Endodermal cell (in vitro differentiated cells): ENCODE results near the gene ACO1. TPM values are rescaled to one million over a fixed set of nuclear protein-coding genes. Genes with fewer than 3 reads are reported as not detected.

Experiments used
- DNase-seq: peaks from one replicate; pipeline ENCODE4 v3.0.0-alpha.2; 2017
- H3K27ac ChIP-seq: 2 replicates; pipeline ENCODE4 v1.5.1; 2013; ENCODE audit warnings: mild to moderate bottlenecking, low read depth, low read length, moderate library complexity
- H3K27me3 ChIP-seq: 2 replicates; pipeline ENCODE4 v1.6.1; 2013; ENCODE audit warnings: mild to moderate bottlenecking, low read length, moderate library complexity; ENCODE audit not compliant: insufficient read depth, control insufficient read depth, poor library complexity, severe bottlenecking
- H3K36me3 ChIP-seq: 2 replicates; pipeline ENCODE4 v1.7.0; 2013; ENCODE audit warnings: mild to moderate bottlenecking, low read length, moderate library complexity; ENCODE audit not compliant: control insufficient read depth, insufficient read depth
- H3K4me1 ChIP-seq: one replicate; pipeline ENCODE4 v1.7.0; 2013; ENCODE audit warnings: low read length; ENCODE audit not compliant: control insufficient read depth, insufficient read depth
- H3K4me3 ChIP-seq: 2 replicates; pipeline ENCODE4 v1.5.1; 2013; ENCODE audit warnings: mild to moderate bottlenecking, low read length, moderate library complexity
- H3K9ac ChIP-seq: 2 replicates; pipeline ENCODE4 v1.6.1; 2013; ENCODE audit warnings: mild to moderate bottlenecking, low read length, moderate library complexity; ENCODE audit not compliant: poor library complexity, severe bottlenecking; ENCODE audit errors: extremely low read depth
- H3K9me3 ChIP-seq: 2 replicates; pipeline ENCODE4 v1.6.1; 2013; ENCODE audit warnings: mild to moderate bottlenecking, low read length, moderate library complexity; ENCODE audit not compliant: control insufficient read depth
- H3K27ac Mint-ChIP-seq: 2 replicates; pipeline ENCODE4 v1.8.0; 2020; ENCODE audit warnings: mixed read lengths
- H3K27me3 Mint-ChIP-seq: 2 replicates; pipeline ENCODE4 v1.8.0; 2021; ENCODE audit warnings: mild to moderate bottlenecking, mixed read lengths; ENCODE audit not compliant: insufficient read depth
- H3K36me3 Mint-ChIP-seq: 2 replicates; pipeline ENCODE4 v1.8.0; 2020; ENCODE audit warnings: low read depth, mixed read lengths
- H3K4me1 Mint-ChIP-seq: 2 replicates; pipeline ENCODE4 v1.8.0; 2020; ENCODE audit warnings: mixed read lengths
- H3K4me3 Mint-ChIP-seq: 2 replicates; pipeline ENCODE4 v1.8.0; 2020; ENCODE audit warnings: mild to moderate bottlenecking, moderate library complexity, mixed read lengths
- H3K9me3 Mint-ChIP-seq: 2 replicates; pipeline ENCODE4 v1.8.0; 2020; ENCODE audit warnings: mild to moderate bottlenecking, mixed read lengths
- CTCF ChIP-seq: fragments of 200-600 bp; sonication (generic); conservative IDR thresholded peaks from 2 replicates; pipeline ENCODE4 v1.5.0; 2021; ENCODE audit warnings: antibody characterized with exemption, mild to moderate bottlenecking
- WGBS, 2 experiments: methylation state at CpG; one replicate each; pipeline versions ENCODE4 v1.1.5 to v1.1.7; 2013; ENCODE audit warnings: missing lambda C conversion rate in 2 of 2, mixed read lengths in 1 of 2; ENCODE audit not compliant: insufficient coverage in 1 of 2, insufficient read length in 1 of 2; 5-methylcytosine and 5-hydroxymethylcytosine counted together
- total RNA-seq, 2 donors: library from RNA; stranded (reverse); fragmentation: NEBNext Ultra II Directional in 1 of 2; extraction: Animal tissue kit (Norgen Biotek cat#: 25700) in 1 of 2; gene quantifications; 2 replicates in 1 of 2; 3 replicates in 1 of 2; pipeline ENCODE4 v1.2.1, GENCODE V29; 2021

The ACO1 gene
- total RNA-seq, 2 donors from 2014 or later, result 33.6 to 52.8 TPM

- TF ChIP-seq CTCF, result no peak
- Mint-ChIP-seq H3K27me3 (peaks cover 6% of the 10 kb centered on the region), H3K36me3 (peaks cover under 1% of the 10 kb centered on the region), H3K27ac (no peak overlapping the region), H3K4me1 (peaks cover 18% of the 10 kb centered on the region), H3K4me3 (no peak overlapping the region), H3K9me3 (peaks cover 2% of the 10 kb centered on the region)
- Histone ChIP-seq H3K4me1 (peaks cover 6% of the 10 kb centered on the region), H3K27me3 (no peaks in the 10 kb centered on the region), H3K9ac (no peak overlapping the region), H3K27ac (no peak overlapping the region), H3K36me3 (no peaks in the 10 kb centered on the region), H3K4me3 (no peak overlapping the region), H3K9me3 (no peaks in the 10 kb centered on the region)
- no peak for DNase-seq
- 80 to 83% methylated on average over 5 of the region's 5 CpGs for WGBS, 2 experiments
Observed at GRCh38 chr9:32399110-32399815, 14.8 kb downstream of the ACO1 start.

GRCh38 chr9:32401488-32401887, 17.0 kb downstream of the ACO1 start:
- WGBS, 2 experiments, result 90 to 97% methylated on average over 1 of the region's 1 CpG

GRCh38 chr9:32403567-32404260, 19.3 kb downstream of the ACO1 start:
- H3K4me1 Mint-ChIP-seq, result peaks cover 7% of the 10 kb centered on the region
- 92 to 98% methylated on average over 3 of the region's 3 CpGs for WGBS, 2 experiments
- peaks cover 7% of the 10 kb centered on the region for H3K9me3 Mint-ChIP-seq
- H3K4me1 ChIP-seq, result peaks cover 3% of the 10 kb centered on the region
- H3K27me3 ChIP-seq, result no peaks in the 10 kb centered on the region
- H3K9me3 ChIP-seq, result peaks cover 16% of the 10 kb centered on the region
- H3K36me3 ChIP-seq, result peaks cover 35% of the 10 kb centered on the region
- H3K4me3 Mint-ChIP-seq, result no peak overlapping the region
- H3K27ac Mint-ChIP-seq, result no peak overlapping the region
- no peak overlapping the region for H3K4me3 ChIP-seq
- H3K36me3 Mint-ChIP-seq, result peaks cover 31% of the 10 kb centered on the region
- no peak for DNase-seq
- H3K27me3 Mint-ChIP-seq, result no peaks in the 10 kb centered on the region
- TF ChIP-seq CTCF, result no peak
- H3K9ac ChIP-seq, result no peak overlapping the region
- H3K27ac ChIP-seq, result no peak overlapping the region

More at GRCh38 chr9:32401488-32401887, 17.0 kb downstream of the ACO1 start:
- H3K4me3 Mint-ChIP-seq, result no peak overlapping the region
- no peak overlapping the region for H3K27ac Mint-ChIP-seq
- no peak overlapping the region for H3K9ac ChIP-seq
- peaks cover 5% of the 10 kb centered on the region for H3K9me3 Mint-ChIP-seq
- H3K4me1 Mint-ChIP-seq, result peaks cover 13% of the 10 kb centered on the region
- peaks cover 3% of the 10 kb centered on the region for H3K4me1 ChIP-seq
- peaks cover 13% of the 10 kb centered on the region for H3K9me3 ChIP-seq
- DNase-seq, result no peak
- peaks cover 12% of the 10 kb centered on the region for H3K36me3 Mint-ChIP-seq
- no peaks in the 10 kb centered on the region for H3K27me3 ChIP-seq
- no peak overlapping the region for H3K4me3 ChIP-seq
- TF ChIP-seq CTCF, result no peak
- H3K27ac ChIP-seq, result no peak overlapping the region
- peaks cover 14% of the 10 kb centered on the region for H3K36me3 ChIP-seq
- no peaks in the 10 kb centered on the region for H3K27me3 Mint-ChIP-seq
